ENCODE measurements around the gene DUSP15. TPM values are rescaled to one million over a fixed set of nuclear protein-coding genes. Genes with fewer than 3 reads are reported as not detected.

The DUSP15 gene
- total and polyA plus RNA-seq, 2 of the 4 experiments (the other 2 are of a cell fraction): not detected

DNA sequence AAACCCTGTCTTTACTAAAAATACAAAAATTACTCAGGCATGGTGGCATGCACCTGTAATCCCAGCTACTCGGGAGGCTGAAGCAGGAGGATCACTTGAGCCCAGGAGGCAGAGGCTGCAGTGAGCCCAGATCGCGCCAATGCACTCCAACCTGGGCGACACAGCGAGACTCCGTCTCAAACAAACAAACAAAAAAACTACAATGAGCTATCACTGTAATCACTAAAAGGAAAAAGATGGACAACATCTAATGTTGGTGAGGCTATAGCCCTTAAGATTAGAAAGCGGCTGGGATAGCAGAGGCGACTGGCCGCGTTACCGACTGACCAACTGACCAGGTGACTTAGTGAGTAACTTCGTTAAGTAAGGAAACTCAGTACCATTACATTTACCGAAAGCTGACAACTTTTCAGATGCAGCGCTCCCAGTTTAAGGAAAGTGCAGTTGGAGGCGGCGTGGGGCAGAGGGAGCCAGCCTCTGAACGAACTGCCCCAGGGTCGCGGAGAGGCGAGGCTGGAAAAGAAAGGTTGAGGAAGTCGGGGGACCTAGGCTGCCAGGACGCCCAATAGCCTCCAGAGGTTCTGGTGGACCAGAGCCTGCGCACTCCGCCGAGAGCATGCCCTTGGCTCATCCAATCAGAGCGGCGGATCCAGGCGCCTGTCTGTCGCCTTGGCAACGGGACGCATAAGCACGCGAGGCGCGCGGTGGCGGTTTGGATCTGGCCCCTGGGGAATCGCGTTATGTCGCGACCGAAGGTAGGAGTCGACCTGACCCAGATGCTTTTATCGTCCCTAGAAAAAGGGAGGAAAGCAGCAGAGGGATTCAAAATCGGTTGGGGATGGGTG, 9.0 kb upstream of the DUSP15 start:
- ChIA-PET CTCF (no interaction called here), POLR2A (ENCODE audit: unreplicated experiment) (interaction anchor here (0.6 kb wide), 2 partner anchors 72 to 1564 kb away, joined by 3 to 7 read pairs; partner anchors contain the start of gene SNTA1)
- Histone ChIP-seq H3K4me2 (ENCODE audit: low read depth, low read length) (peak overlapping the region; percentile 75), H3K4ac (ENCODE audit: low read depth, low read length) (peak overlapping the region; percentile 44; the same call in 1 of the 2 replicates), H3K9me1 (ENCODE audit: insufficient read depth, low read length) (no peaks in the 10 kb centered on the region), H3K9ac (ENCODE audit: low read depth, low read length) (peak overlapping the region; percentile 71), H3K36me3 (ENCODE audit: control insufficient read depth, insufficient read depth, low read length) (no peaks in the 10 kb centered on the region), H3K4me3 (ENCODE audit: insufficient read depth, low read depth, low read length) (peak overlapping the region; percentile 58), H2AFZ (replicated peaks; ENCODE audit: low read length, poor library complexity) (peak overlapping the region; percentile 98), H3K4me1 (ENCODE audit: control insufficient read depth, insufficient read depth, low read length) (no peaks in the 10 kb centered on the region), H3K27me3 (ENCODE audit: control insufficient read depth, insufficient read depth, low read length) (no peaks in the 10 kb centered on the region; the same call in 1 of the 2 replicates), H4K5ac (ENCODE audit: low read depth, low read length) (peak overlapping the region; percentile 67), H4K91ac (ENCODE audit: insufficient read depth, low read depth, low read length) (no peak overlapping the region), H4K20me1 (ENCODE audit: insufficient read depth, low read length) (no peaks in the 10 kb centered on the region), H2AK5ac (ENCODE audit: low read depth, low read length) (no peak overlapping the region), H2BK120ac (ENCODE audit: low read depth, low read length) (no peak overlapping the region), H2BK20ac (ENCODE audit: low read depth, low read length) (no peak overlapping the region), H2AK9ac (replicated peaks; ENCODE audit: low read depth, low read length, poor library complexity) (no peak overlapping the region), H2BK5ac (ENCODE audit: low read depth, low read length, poor library complexity, severe bottlenecking) (no peak overlapping the region), H3K56ac (ENCODE audit: extremely low read depth, insufficient read depth, low read length) (no peak overlapping the region), H3K9me3 (ENCODE audit: control insufficient read depth, insufficient read depth, low read length) (no peaks in the 10 kb centered on the region), H3K23ac (ENCODE audit: low read depth, low read length) (no peak overlapping the region), H3K79me1 (ENCODE audit: low read depth in 1 of 2, low read length in 2 of 2) (no peaks in the 10 kb centered on the region), H2BK15ac (ENCODE audit: low read depth, low read length) (no peak overlapping the region), H4K8ac (ENCODE audit: low read depth in 2 of 2, low read length in 2 of 2) (peak overlapping the region; percentile 76 to 92), H3K14ac (replicated peaks; ENCODE audit: low read depth, low read length) (0 out of 2 replicates have a peak overlapping the region, but pooled peaks have one; percentile 76), H3K27ac (ENCODE audit: insufficient read depth, low read length) (peak overlapping the region; percentile 34; the same call in 1 of the 2 replicates), H3K18ac (ENCODE audit: low read depth, low read length) (no peak overlapping the region)
- no TSS peak for BruUV-seq (replicated peaks)
- no peak for TF ChIP-seq MAFK (IDR thresholded peaks at IDR 0.05; ENCODE audit: low read depth, low read length)
- TF ChIP-seq, protein P1, sequence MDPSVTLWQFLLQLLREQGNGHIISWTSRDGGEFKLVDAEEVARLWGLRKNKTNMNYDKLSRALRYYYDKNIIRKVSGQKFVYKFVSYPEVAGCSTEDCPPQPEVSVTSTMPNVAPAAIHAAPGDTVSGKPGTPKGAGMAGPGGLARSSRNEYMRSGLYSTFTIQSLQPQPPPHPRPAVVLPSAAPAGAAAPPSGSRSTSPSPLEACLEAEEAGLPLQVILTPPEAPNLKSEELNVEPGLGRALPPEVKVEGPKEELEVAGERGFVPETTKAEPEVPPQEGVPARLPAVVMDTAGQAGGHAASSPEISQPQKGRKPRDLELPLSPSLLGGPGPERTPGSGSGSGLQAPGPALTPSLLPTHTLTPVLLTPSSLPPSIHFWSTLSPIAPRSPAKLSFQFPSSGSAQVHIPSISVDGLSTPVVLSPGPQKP (IDR thresholded peaks at IDR 0.05; ENCODE audit: borderline replicate concordance, low read depth, low read length): no peak
- no peak for TF ChIP-seq CEBPB (IDR thresholded peaks at IDR 0.05; ENCODE audit: low read depth, low read length)
- TF ChIP-seq CHD1 (IDR thresholded peaks at IDR 0.05; ENCODE audit: low read depth, low read length): no peak
- TF ChIP-seq BHLHE40 (IDR thresholded peaks at IDR 0.05; ENCODE audit: low read depth, low read length): peak; percentile 78
- peak; percentile 98 for TF ChIP-seq MXI1 (IDR thresholded peaks at IDR 0.05; ENCODE audit: borderline replicate concordance, low read depth, low read length)
- peak; percentile 85 for TF ChIP-seq USF2 (IDR thresholded peaks at IDR 0.05; ENCODE audit: low read depth, low read length)
- no peak for TF ChIP-seq POLR2A (IDR thresholded peaks at IDR 0.05; ENCODE audit: low read depth, low read length)
- no peak for TF ChIP-seq RFX5 (IDR thresholded peaks at IDR 0.05; ENCODE audit: low read depth, low read length)
- TF ChIP-seq NFE2L2 (IDR thresholded peaks at IDR 0.05; ENCODE audit: low read depth, low read length): no peak
- peak; percentile 63; the same call in 1 of the 2 replicates for TF ChIP-seq MAZ (IDR thresholded peaks at IDR 0.05; ENCODE audit: borderline replicate concordance, low read depth, low read length)
- TF ChIP-seq SMC3 (IDR thresholded peaks at IDR 0.05; ENCODE audit: low read depth, low read length): no peak
- TF ChIP-seq RAD21 (IDR thresholded peaks at IDR 0.05; ENCODE audit: low read length): peak; percentile 5; the same call in 1 of the 2 replicates
- WGBS, 2 experiments (ENCODE audit: extremely low coverage in 2 of 2, insufficient read length in 1 of 2): 3% methylated on average over 10 of the region's 45 CpGs; no CpG with 5 or more reads in 1 of the 2 experiments
- DNase-seq: peak; percentile 92
- in situ Hi-C loops (cut with MboI; ENCODE audit: low sequenced_read_pairs) (no loop called here), intact Hi-C loops (cut with micrococcal nuclease) (no loop called here), dilution Hi-C loops (cut with HindIII; ENCODE audit: low sequenced_read_pairs, unreplicated experiment) (no loop called here)
- ATAC-seq (ENCODE audit: low read depth): peak; percentile 99
